HCT116 (cell line): ENCODE data around the gene SEZ6L2. TPM values are rescaled to one million over a fixed set of nuclear protein-coding genes. Genes with fewer than 3 reads are reported as not detected.

Source experiments
- ATAC-seq: fragments of 200-7000 bp; cut with Tn5 transposase; 2 replicates; pipeline ENCODE4 v1.9.1; 2020; ENCODE audit warnings: mild to moderate bottlenecking, moderate library complexity
- BruUV-seq: library from RNA; stranded (reverse); fragments of 400-500 nt; replicated peaks from 2 replicates; lab custom pipeline; 2021; lab: Mats Ljungman, UMichigan
- CTCF ChIA-PET: fragments of 300-600 bp; sonication (Branson Sonifier 250); formaldehyde crosslinking; loops from one replicate; lab custom pipeline; 2021; ENCODE audit warnings: antibody characterized with exemption; lab: Charles Lee
- POLR2A ChIA-PET: fragments of 300-600, 350-600 bp; sonication (Branson Sonifier 250); formaldehyde crosslinking; loops from one replicate; lab custom pipeline; 2021; ENCODE audit warnings: antibody characterized with exemption; lab: Charles Lee
- RAD21 ChIA-PET, 2 experiments: fragments of 300-600 bp; sonication (Branson Sonifier 250); formaldehyde crosslinking; loops; one replicate each; lab custom pipeline; 2023; ENCODE audit warnings: low total read pairs in 2 of 2; ENCODE audit not compliant: uncharacterized antibody in 2 of 2, unreplicated experiment in 2 of 2, low non-redundant PET in 1 of 2; lab: Charles Lee
- DNase-seq: peaks from one replicate; pipeline ENCODE4 v3.0.0-alpha.2; 2010; ENCODE audit warnings: low read depth, low spot score
- H2AFZ ChIP-seq: fragments of 200-600 bp; shearing (Covaris generic), sonication (generic); 2 replicates; pipeline ENCODE4 v1.6.1; 2017; ENCODE audit warnings: low read depth, mixed run types, mixed read lengths, antibody characterized with exemption, low read length; ENCODE audit not compliant: poor library complexity, severe bottlenecking
- H3K27ac ChIP-seq: 2 replicates; pipeline ENCODE4 v1.5.1; 2012; ENCODE audit warnings: low read depth, low read length
- H3K27me3 ChIP-seq: fragments of 200-600 bp; sonication (generic); 2 replicates; pipeline ENCODE4 v1.6.1; 2016; ENCODE audit warnings: mixed run types, low read length, mixed read lengths; ENCODE audit not compliant: insufficient read depth
- H3K36me3 ChIP-seq, 2 experiments: fragments of 200-500 bp in 1 of 2; fragments of 200-600 bp in 1 of 2; sonication (Bioruptor generic) in 1 of 2; sonication (generic) in 1 of 2; 2 replicates each; pipeline versions ENCODE4 v1.5.1 to v1.6.1; 2014 to 2016; ENCODE audit warnings: low read length in 2 of 2, inconsistent platforms in 1 of 2, mixed read lengths in 1 of 2, mixed run types in 1 of 2; ENCODE audit not compliant: insufficient read depth in 2 of 2, control insufficient read depth in 1 of 2
- H3K4me1 ChIP-seq, 2 experiments: fragments of 200-600 bp in 1 of 2; sonication (generic) in 1 of 2; 2 replicates each; pipeline versions ENCODE4 v1.5.1 to v1.6.1; 2012 to 2017; ENCODE audit warnings: low read length in 2 of 2, inconsistent platforms in 1 of 2, mild to moderate bottlenecking in 1 of 2, mixed read lengths in 1 of 2, mixed run types in 1 of 2, moderate library complexity in 1 of 2; ENCODE audit not compliant: insufficient read depth in 2 of 2, control insufficient read depth in 1 of 2
- H3K4me2 ChIP-seq: fragments of 200-600 bp; sonication (generic); 2 replicates; pipeline ENCODE4 v1.6.1; 2017; ENCODE audit warnings: mixed run types, low read length, mixed read lengths
- H3K4me3 ChIP-seq, 2 experiments: fragments of 200-600 bp in 1 of 2; sonication (generic) in 1 of 2; replicated peaks in 1 of 2; 2 replicates each; pipeline ENCODE4 v1.5.1; 2011 to 2016; ENCODE audit warnings: low read length in 2 of 2, control low read depth in 1 of 2, low read depth in 1 of 2, mild to moderate bottlenecking in 1 of 2, mixed read lengths in 1 of 2, mixed run types in 1 of 2
- H3K79me2 ChIP-seq: fragments of 200-600 bp; sonication (generic); 2 replicates; pipeline ENCODE4 v1.6.1; 2017; ENCODE audit warnings: mild to moderate bottlenecking, mixed run types, low read length, moderate library complexity, mixed read lengths; ENCODE audit not compliant: insufficient read depth
- H3K9ac ChIP-seq: fragments of 200-600 bp; sonication (generic); 2 replicates; pipeline ENCODE4 v1.6.1; 2016; ENCODE audit warnings: low read length, mixed read lengths
- H3K9me2 ChIP-seq: fragments of 200-600 bp; sonication (generic), shearing (Covaris generic); 2 replicates; pipeline ENCODE4 v1.6.1; 2017; ENCODE audit warnings: mixed run types, mild to moderate bottlenecking, moderate library complexity; ENCODE audit not compliant: insufficient read depth
- H3K9me3 ChIP-seq, 2 experiments: fragments of 200-500 bp in 1 of 2; fragments of 200-600 bp in 1 of 2; sonication (Bioruptor generic) in 1 of 2; sonication (generic) in 1 of 2; 2 replicates each; pipeline ENCODE4 v1.6.1; 2014 to 2017; ENCODE audit warnings: low read length in 2 of 2, mixed read lengths in 2 of 2, inconsistent platforms in 1 of 2, low read depth in 1 of 2, mild to moderate bottlenecking in 1 of 2, mixed run types in 1 of 2, moderate library complexity in 1 of 2; ENCODE audit not compliant: control insufficient read depth in 1 of 2, insufficient read depth in 1 of 2
- H4K20me1 ChIP-seq: fragments of 200-600 bp; sonication (generic), shearing (Covaris generic); 2 replicates; pipeline ENCODE4 v1.6.1; 2017; ENCODE audit warnings: mixed run types, mild to moderate bottlenecking, moderate library complexity; ENCODE audit not compliant: insufficient read depth
- ELF1 ChIP-seq: IDR thresholded peaks from 2 replicates; pipeline ENCODE4 v1.6.1; 2012; ENCODE audit warnings: low read depth, borderline replicate concordance
- EZH2phosphoT487 ChIP-seq: fragments of 200-600 bp; IDR thresholded peaks from 2 replicates; pipeline ENCODE4 v1.6.1; 2018; ENCODE audit warnings: antibody characterized with exemption, borderline replicate concordance
- FOSL1 ChIP-seq: IDR thresholded peaks from 2 replicates; pipeline ENCODE4 v1.6.1; 2012; ENCODE audit warnings: low read depth
- MAX ChIP-seq: IDR thresholded peaks from 2 replicates; pipeline ENCODE4 v1.6.1; 2012
- POLR2A ChIP-seq: IDR thresholded peaks from 2 replicates; pipeline ENCODE4 v1.7.0; 2011; ENCODE audit warnings: borderline replicate concordance; ENCODE audit not compliant: insufficient read depth, insufficient read length; ENCODE audit errors: extremely low read depth
- RAD21 ChIP-seq: IDR thresholded peaks from 2 replicates; pipeline ENCODE4 v1.6.1; 2012; ENCODE audit warnings: low read depth, mild to moderate bottlenecking
- REST ChIP-seq: IDR thresholded peaks from 2 replicates; pipeline ENCODE4 v1.6.1; 2012; ENCODE audit warnings: low read depth
- SIN3A ChIP-seq: IDR thresholded peaks from 2 replicates; pipeline ENCODE4 v1.6.1; 2012; ENCODE audit warnings: low read depth
- SP1 ChIP-seq: IDR thresholded peaks from 2 replicates; pipeline ENCODE4 v1.6.1; 2012; ENCODE audit warnings: low read depth
- YY1 ChIP-seq: IDR thresholded peaks from 2 replicates; pipeline ENCODE4 v1.6.1; 2011; ENCODE audit warnings: low read length, low read depth, moderate library complexity, mild to moderate bottlenecking; ENCODE audit not compliant: insufficient replicate concordance; ENCODE audit errors: extremely low read depth
- ZBTB33 ChIP-seq: IDR thresholded peaks from 2 replicates; pipeline ENCODE4 v1.6.1; 2011; ENCODE audit warnings: mild to moderate bottlenecking, low read length, moderate library complexity; ENCODE audit not compliant: insufficient replicate concordance; ENCODE audit errors: extremely low read depth
- ZFX ChIP-seq: fragments of 450-650 bp; IDR thresholded peaks from 2 replicates; pipeline ENCODE4 v1.6.1; 2017
- ZNF274 ChIP-seq: fragments of 200-500 bp; sonication (Bioruptor generic); IDR thresholded peaks from 2 replicates; pipeline ENCODE4 v1.6.1; 2014; ENCODE audit warnings: mild to moderate bottlenecking, low read depth, low read length, inconsistent platforms
- intact Hi-C: fragments of 100-400 bp; cut with micrococcal nuclease; formaldehyde crosslinking; loops from 2 replicates; pipeline ENCODE4 v1.10.0; 2022
- total RNA-seq: library from RNA; stranded (reverse); gene quantifications from one replicate; pipeline ENCODE4 v1.2.1, GENCODE V29; 2021; ENCODE audit not compliant: unreplicated experiment

SEZ6L2 gene
- total RNA-seq, 1 experiment from 2014 or later, result 49.3 TPM

- BruUV-seq, result no TSS peak
- Histone ChIP-seq H3K79me2 (no peaks in the 10 kb centered on the region), H3K36me3 (peaks cover 2 to 8% of the 10 kb centered on the region in 2 experiments; a peak in 3 of 4 replicates), H3K4me3 (no peak overlapping the region), H3K9ac (no peak overlapping the region), H2AFZ (no peak overlapping the region), H3K27me3 (no peaks in the 10 kb centered on the region), H3K4me2 (no peak overlapping the region), H4K20me1 (no peaks in the 10 kb centered on the region)
- CTCF ChIA-PET, result no interaction called here
- RAD21 ChIA-PET, result no interaction called here
- intact Hi-C loops, result no loop called here
- DNase-seq, result no peak
- POLR2A ChIA-PET, result no interaction called here
- TF ChIP-seq SIN3A, result no peak
- TF ChIP-seq SP1, result no peak
- no peak for TF ChIP-seq ZNF274
- no peak for TF ChIP-seq ZFX
- no peak for TF ChIP-seq ELF1
- no peak for TF ChIP-seq POLR2A
- no peak for TF ChIP-seq FOSL1
- TF ChIP-seq YY1, result no peak
- TF ChIP-seq, all 23 proteins: peak for 0
- H3K9me2 ChIP-seq, result no peaks in the 10 kb centered on the region
- no peaks in the 10 kb centered on the region for H3K9me3 ChIP-seq
- peaks cover 0 to 6% of the 10 kb centered on the region in 2 experiments; a peak in 2 of 4 replicates for H3K4me1 ChIP-seq
- no peak for ATAC-seq
- no peak overlapping the region for H3K27ac ChIP-seq
These were observed 62.7 kb downstream of the SEZ6L2 start for GRCh38 chr16:29836623-29837022.

- Histone ChIP-seq H3K9me3 (no peaks in the 10 kb centered on the region), H3K9ac (no peak overlapping the region), H3K4me2 (no peak overlapping the region), H3K4me3 (no peak overlapping the region), H3K9me2 (no peaks in the 10 kb centered on the region), H3K27me3 (no peaks in the 10 kb centered on the region), H3K4me1 (peaks cover 0 to 6% of the 10 kb centered on the region in 2 experiments; a peak in 2 of 4 replicates), H2AFZ (no peak overlapping the region), H3K36me3 (peaks cover 2 to 8% of the 10 kb centered on the region in 2 experiments; a peak in 3 of 4 replicates), H3K79me2 (no peaks in the 10 kb centered on the region), H4K20me1 (no peaks in the 10 kb centered on the region), H3K27ac (no peak overlapping the region)
- no TSS peak for BruUV-seq
- TF ChIP-seq RAD21 (no peak), YY1 (no peak), SP1 (no peak), EZH2phosphoT487 (no peak), REST (no peak), FOSL1 (no peak), ZBTB33 (no peak), POLR2A (no peak), MAX (no peak)
- RAD21 ChIA-PET, result no interaction called here
- CTCF ChIA-PET, result no interaction called here
- no peak for ATAC-seq
- no peak for DNase-seq
- POLR2A ChIA-PET, result no interaction called here
- intact Hi-C loops, result no loop called here
These were observed 63.4 kb downstream of the SEZ6L2 start for GRCh38 chr16:29835926-29836325.
